Sigmoid colon (tissue), 7 donors: ENCODE results near the gene PLAC8. TPM values are rescaled to one million over a fixed set of nuclear protein-coding genes. Genes with fewer than 3 reads are reported as not detected.
"Not testable (repeated sequence)": the region's sequence is repeated elsewhere in the genome, so short reads cannot be mapped to it uniquely, and the experiment has no call there.

Source experiments
- DNase-seq: peaks from one replicate; pipeline ENCODE4 v3.0.0-alpha.2; 2019
- H3K27ac ChIP-seq, 4 donors: fragments of 200-600 bp; sonication (generic); one replicate each; pipeline ENCODE4 v1.5.1; 2016 to 2019; ENCODE audit warnings: mild to moderate bottlenecking in 1 of 4
- H3K27me3 ChIP-seq, 3 donors: fragments of 200-600 bp; sonication (generic); one replicate each; pipeline ENCODE4 v1.5.1; 2019; ENCODE audit warnings: mild to moderate bottlenecking in 1 of 3
- H3K36me3 ChIP-seq, 4 donors: fragments of 200-600 bp; sonication (generic); one replicate each; pipeline ENCODE4 v1.5.1; 2016 to 2019
- H3K4me1 ChIP-seq, 4 donors: fragments of 200-600 bp; sonication (generic); one replicate each; pipeline ENCODE4 v1.5.1; 2017 to 2019
- H3K4me3 ChIP-seq, 4 donors: fragments of 200-600 bp; sonication (generic); one replicate each; pipeline ENCODE4 v1.5.1; 2017 to 2019; ENCODE audit warnings: mild to moderate bottlenecking in 2 of 4, moderate library complexity in 1 of 4
- H3K9me3 ChIP-seq, 4 donors: fragments of 200-600 bp in 3 of 4; sonication (generic) in 3 of 4; one replicate each; pipeline versions ENCODE4 v1.5.1 to v1.6.1; 2013 to 2019
- EP300 ChIP-seq, 4 donors: sonication (generic); formaldehyde crosslinking; IDR thresholded peaks; one replicate each; pipeline ENCODE4 v1.6.1; 2017; ENCODE audit warnings: antibody characterized with exemption in 4 of 4
- POLR2A ChIP-seq, 2 donors: fragments of 450-650 bp; IDR thresholded peaks; one replicate each; pipeline ENCODE4 v1.6.1; 2016; ENCODE audit warnings: antibody characterized with exemption in 2 of 2, mild to moderate bottlenecking in 2 of 2, moderate library complexity in 2 of 2
- POLR2AphosphoS5 ChIP-seq, 4 donors: sonication (generic); formaldehyde crosslinking; IDR thresholded peaks; one replicate each; pipeline ENCODE4 v1.6.1; 2017; ENCODE audit warnings: antibody characterized with exemption in 4 of 4
- WGBS, 2 donors: extraction: QIAGEN DNeasy Blood & Tissue Kit; methylation state at CpG; one replicate each; pipeline ENCODE4 v1.1.7; 2013; 5-methylcytosine and 5-hydroxymethylcytosine counted together
- intact Hi-C: fragments of 100-400 bp; cut with DNase I; formaldehyde crosslinking; loops from one replicate; pipeline ENCODE4 v1.15.1; 2023
- polyA plus RNA-seq, 3 donors: library from polyadenylated mRNA; stranded (reverse); fragments of 200-250 nt; gene quantifications; one replicate each; pipeline ENCODE4 v1.2.3, GENCODE V29; 2013
- total RNA-seq, 4 donors: library from RNA; depleted of rRNA; stranded (reverse); fragments of >200 nt; gene quantifications; one replicate each; pipeline ENCODE4 v1.1.0, GENCODE V29; 2016
- TF ChIP-seq, protein P1 (sequence below), 4 experiments: fragments of 450-650 bp in 3 of 4; fragments of 200-600 bp in 1 of 4; IDR thresholded peaks; one replicate each; pipeline ENCODE4 v1.5.1; 2016 to 2019; ENCODE audit warnings: antibody characterized with exemption in 4 of 4, mild to moderate bottlenecking in 3 of 4, moderate library complexity in 2 of 4
- donor health status: healthy with polysubstance abuse.
- donor health status: Bipolar disorder and iron deficiency.
- donor health status: healthy.

PLAC8 gene
- total and polyA plus RNA-seq, 7 donors = 0.71 to 1,311 (median 4.2) TPM

GRCh38 chr4:83067058-83067639, 47.4 kb downstream of the PLAC8 start:
- Histone ChIP-seq H3K27me3 (no peaks in the 10 kb centered on the region), H3K9me3 (no peaks in the 10 kb centered on the region), H3K4me3 (no peak overlapping the region), H3K36me3 (peaks cover 6 to 99% (median 30%) of the 10 kb centered on the region in 4 donors), H3K27ac (no peak overlapping the region), H3K4me1 (no peaks in the 10 kb centered on the region)
- DNase-seq = no peak
- WGBS, 2 donors = 39 to 78% methylated on average over 10 of the region's 10 CpGs
- TF ChIP-seq POLR2A (IDR thresholded peaks at IDR 0.05) (no peak), POLR2AphosphoS5 (IDR thresholded peaks at IDR 0.05) (no peak), EP300 (IDR thresholded peaks at IDR 0.05) (no peak)
- TF ChIP-seq, protein P1, sequence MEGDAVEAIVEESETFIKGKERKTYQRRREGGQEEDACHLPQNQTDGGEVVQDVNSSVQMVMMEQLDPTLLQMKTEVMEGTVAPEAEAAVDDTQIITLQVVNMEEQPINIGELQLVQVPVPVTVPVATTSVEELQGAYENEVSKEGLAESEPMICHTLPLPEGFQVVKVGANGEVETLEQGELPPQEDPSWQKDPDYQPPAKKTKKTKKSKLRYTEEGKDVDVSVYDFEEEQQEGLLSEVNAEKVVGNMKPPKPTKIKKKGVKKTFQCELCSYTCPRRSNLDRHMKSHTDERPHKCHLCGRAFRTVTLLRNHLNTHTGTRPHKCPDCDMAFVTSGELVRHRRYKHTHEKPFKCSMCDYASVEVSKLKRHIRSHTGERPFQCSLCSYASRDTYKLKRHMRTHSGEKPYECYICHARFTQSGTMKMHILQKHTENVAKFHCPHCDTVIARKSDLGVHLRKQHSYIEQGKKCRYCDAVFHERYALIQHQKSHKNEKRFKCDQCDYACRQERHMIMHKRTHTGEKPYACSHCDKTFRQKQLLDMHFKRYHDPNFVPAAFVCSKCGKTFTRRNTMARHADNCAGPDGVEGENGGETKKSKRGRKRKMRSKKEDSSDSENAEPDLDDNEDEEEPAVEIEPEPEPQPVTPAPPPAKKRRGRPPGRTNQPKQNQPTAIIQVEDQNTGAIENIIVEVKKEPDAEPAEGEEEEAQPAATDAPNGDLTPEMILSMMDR (IDR thresholded peaks at IDR 0.05) = no peak
- intact Hi-C loops = no loop called here

DNA sequence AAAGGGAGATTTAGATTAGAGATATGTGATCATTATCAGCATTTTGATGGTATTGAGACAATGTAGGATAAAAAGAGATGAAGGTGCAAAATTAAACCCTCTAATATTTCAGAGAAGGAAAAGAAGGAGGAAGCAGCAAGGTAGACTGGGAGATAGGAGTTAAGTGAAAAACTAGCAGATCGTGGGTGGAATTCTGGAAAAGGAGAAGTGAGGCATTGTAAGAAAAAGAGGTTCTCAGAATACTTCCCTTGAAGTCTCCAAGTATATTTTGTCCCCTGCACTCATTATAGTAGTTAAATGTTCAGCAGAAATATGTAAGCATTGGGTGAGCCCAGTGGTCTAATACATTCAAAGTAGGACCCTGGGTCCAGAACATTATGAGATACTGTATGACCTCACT, 49.3 kb downstream of the PLAC8 start:
- Histone ChIP-seq H3K27ac (no peak overlapping the region), H3K27me3 (no peaks in the 10 kb centered on the region), H3K9me3 (no peaks in the 10 kb centered on the region), H3K4me3 (no peak overlapping the region), H3K36me3 (peaks cover 6 to 99% (median 27%) of the 10 kb centered on the region in 4 donors), H3K4me1 (no peaks in the 10 kb centered on the region)
- no peak for DNase-seq
- intact Hi-C loops = no loop called here
- WGBS, 2 donors = 88 to 92% methylated on average over 1 of the region's 1 CpG
- no peak for TF ChIP-seq POLR2A (IDR thresholded peaks at IDR 0.05)
- TF ChIP-seq EP300 (IDR thresholded peaks at IDR 0.05) = no peak
- no peak for TF ChIP-seq POLR2AphosphoS5 (IDR thresholded peaks at IDR 0.05)
- TF ChIP-seq, protein P1 (IDR thresholded peaks at IDR 0.05) = no peak

DNA sequence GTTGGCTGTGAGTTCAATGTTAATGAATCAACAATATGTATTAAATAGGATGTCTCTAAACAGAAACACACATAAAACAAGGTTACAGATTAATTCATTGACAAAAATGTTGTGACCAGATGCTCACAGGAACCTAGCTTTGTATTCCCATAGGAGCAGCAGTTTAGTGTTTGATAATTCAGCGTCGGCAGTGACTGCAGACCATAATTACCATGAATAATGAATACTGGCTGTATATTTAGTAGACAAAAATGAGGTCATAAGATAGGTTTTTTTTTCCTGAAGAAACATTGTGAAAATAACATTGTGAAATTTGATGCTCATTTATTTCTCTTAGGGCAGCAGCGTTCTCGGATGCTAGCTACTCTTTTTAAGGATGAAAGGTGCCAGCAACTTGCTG, 51.8 kb downstream of the PLAC8 start:
- H3K27ac ChIP-seq = no peak overlapping the region
- WGBS, 2 donors = 92 to 96% methylated on average over 4 of the region's 4 CpGs
- no peaks in the 10 kb centered on the region for H3K9me3 ChIP-seq
- H3K27me3 ChIP-seq = no peaks in the 10 kb centered on the region
- no peak for DNase-seq
- H3K36me3 ChIP-seq = peaks cover 0 to 98% (median 31%) of the 10 kb centered on the region in 4 donors
- TF ChIP-seq POLR2A (IDR thresholded peaks at IDR 0.05) (no peak), EP300 (IDR thresholded peaks at IDR 0.05) (no peak), POLR2AphosphoS5 (IDR thresholded peaks at IDR 0.05) (no peak)
- TF ChIP-seq, protein P1 (IDR thresholded peaks at IDR 0.05) = no peak
- no peak overlapping the region for H3K4me3 ChIP-seq
- H3K4me1 ChIP-seq = no peaks in the 10 kb centered on the region
- intact Hi-C loops = no loop called here

GRCh38 chr4:83054928-83055327, 59.6 kb downstream of the PLAC8 start:
- TF ChIP-seq, protein P1 (IDR thresholded peaks at IDR 0.05) = peak in 1 of 4 experiments; percentile 11
- no peak for TF ChIP-seq EP300 (IDR thresholded peaks at IDR 0.05)
- H3K4me3 ChIP-seq = no peak overlapping the region
- H3K9me3 ChIP-seq = no peaks in the 10 kb centered on the region
- DNase-seq = no peak
- intact Hi-C loops = no loop called here
- no peaks in the 10 kb centered on the region for H3K27me3 ChIP-seq
- H3K4me1 ChIP-seq = no peaks in the 10 kb centered on the region
- peaks cover 5 to 76% (median 25%) of the 10 kb centered on the region in 4 donors for H3K36me3 ChIP-seq
- no peak overlapping the region for H3K27ac ChIP-seq

- H3K27ac ChIP-seq, H3K4me3 ChIP-seq, H3K9me3 ChIP-seq, H3K27me3 ChIP-seq, intact Hi-C loops, H3K4me1 ChIP-seq, DNase-seq: not testable (repeated sequence)
- WGBS, 2 donors = 94% methylated on average over 8 of the region's 8 CpGs
- H3K36me3 ChIP-seq = peaks cover 3 to 59% (median 15%) of the 10 kb centered on the region in 4 donors
Measured at GRCh38 chr4:83048781-83049180, 65.7 kb downstream of the PLAC8 start.
